ENCODE results near the gene POLR3A.

GRCh38 chr10:77961668-77962067 is 67.6 kb downstream of the POLR3A start:
- TF ChIP-seq POLR2AphosphoS5 (IDR thresholded peaks at IDR 0.05) (no peak), POLR2A (IDR thresholded peaks at IDR 0.05) (no peak)
- TF ChIP-seq, protein P1, sequence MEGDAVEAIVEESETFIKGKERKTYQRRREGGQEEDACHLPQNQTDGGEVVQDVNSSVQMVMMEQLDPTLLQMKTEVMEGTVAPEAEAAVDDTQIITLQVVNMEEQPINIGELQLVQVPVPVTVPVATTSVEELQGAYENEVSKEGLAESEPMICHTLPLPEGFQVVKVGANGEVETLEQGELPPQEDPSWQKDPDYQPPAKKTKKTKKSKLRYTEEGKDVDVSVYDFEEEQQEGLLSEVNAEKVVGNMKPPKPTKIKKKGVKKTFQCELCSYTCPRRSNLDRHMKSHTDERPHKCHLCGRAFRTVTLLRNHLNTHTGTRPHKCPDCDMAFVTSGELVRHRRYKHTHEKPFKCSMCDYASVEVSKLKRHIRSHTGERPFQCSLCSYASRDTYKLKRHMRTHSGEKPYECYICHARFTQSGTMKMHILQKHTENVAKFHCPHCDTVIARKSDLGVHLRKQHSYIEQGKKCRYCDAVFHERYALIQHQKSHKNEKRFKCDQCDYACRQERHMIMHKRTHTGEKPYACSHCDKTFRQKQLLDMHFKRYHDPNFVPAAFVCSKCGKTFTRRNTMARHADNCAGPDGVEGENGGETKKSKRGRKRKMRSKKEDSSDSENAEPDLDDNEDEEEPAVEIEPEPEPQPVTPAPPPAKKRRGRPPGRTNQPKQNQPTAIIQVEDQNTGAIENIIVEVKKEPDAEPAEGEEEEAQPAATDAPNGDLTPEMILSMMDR (IDR thresholded peaks at IDR 0.05) = no peak

Measured in upper lobe of left lung (tissue), 4 donors.